GDM1 (cell line): ENCODE results near the gene FAM156A.
"Not testable (repeated sequence)": the region's sequence is repeated elsewhere in the genome, so short reads cannot be mapped to it uniquely, and the experiment has no call there.

Source experiments
- DNase-seq: peaks from one replicate; lab custom pipeline; 2025; lab: John Stamatoyannopoulos, UW

FAM156A gene, protein sequence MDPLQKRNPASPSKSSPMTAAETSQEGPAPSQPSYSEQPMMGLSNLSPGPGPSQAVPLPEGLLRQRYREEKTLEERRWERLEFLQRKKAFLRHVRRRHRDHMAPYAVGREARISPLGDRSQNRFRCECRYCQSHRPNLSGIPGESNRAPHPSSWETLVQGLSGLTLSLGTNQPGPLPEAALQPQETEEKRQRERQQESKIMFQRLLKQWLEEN

DNA sequence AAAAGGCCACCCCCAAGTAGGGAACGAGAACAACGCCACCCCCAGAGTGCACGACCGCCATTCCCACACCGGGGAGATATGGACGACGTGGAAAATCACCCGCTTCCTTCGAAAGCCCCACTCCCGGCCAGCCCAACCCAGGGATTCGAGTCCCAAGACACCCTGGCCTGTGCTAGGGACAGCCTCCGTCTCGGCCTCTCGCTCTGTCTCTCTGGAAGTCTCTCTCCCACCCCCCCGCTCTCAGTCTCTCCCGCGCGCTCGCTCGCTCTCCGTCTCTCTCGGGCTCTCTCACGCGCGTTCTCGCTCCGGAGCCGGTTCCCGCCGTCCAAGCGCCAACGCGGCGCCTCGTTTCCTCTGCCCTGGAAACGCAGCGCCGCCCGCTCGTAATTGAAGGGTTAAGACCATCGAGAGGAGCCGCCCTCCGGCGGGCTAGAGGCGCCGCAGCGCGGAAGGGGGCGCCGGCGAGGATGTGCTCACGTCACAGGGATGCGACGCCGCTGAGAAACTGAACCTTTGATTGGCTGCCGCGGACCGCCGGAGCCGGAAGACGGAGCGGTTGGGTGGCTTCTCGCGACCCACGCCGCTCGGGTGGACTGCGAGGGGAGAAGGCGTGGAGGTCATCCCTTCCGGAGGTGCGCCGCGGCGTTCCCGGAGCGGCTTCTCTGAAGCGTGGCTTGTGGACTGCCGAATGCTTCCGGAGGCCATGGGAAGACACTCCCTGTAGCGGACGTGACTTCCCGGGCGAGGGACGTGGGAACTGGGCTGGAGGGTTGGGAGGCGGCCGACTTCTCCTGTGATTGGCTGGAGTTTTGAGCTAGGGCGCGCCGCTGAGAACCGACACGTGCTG, at the start of gene FAM156A:
Gene FAM156A (minus strand): TSS at position 406 of the 847 bp plus-strand sequence. CDS start 9,930 bp downstream, outside the sequence.
- DNase-seq: not testable (repeated sequence)

DNA sequence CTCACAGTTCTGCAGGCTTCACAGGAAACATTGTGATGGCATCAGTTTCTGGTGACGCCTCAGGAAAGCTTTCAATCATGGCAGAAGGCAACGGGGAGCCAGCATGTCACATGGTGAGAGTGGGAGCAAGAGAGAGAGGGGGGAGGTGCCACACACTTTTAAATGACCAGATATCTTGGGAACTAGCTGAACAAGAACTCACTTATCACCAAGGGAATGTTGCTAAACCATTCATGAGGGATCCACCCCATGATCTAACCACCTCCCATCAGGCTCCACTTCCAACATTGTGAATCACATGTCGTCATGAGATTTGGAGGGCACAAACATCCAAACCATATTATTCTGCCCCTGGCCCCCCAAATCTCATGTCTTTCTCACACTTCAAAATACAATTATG, 47.0 kb upstream of the FAM156A start:
- DNase-seq: no peak

DNA sequence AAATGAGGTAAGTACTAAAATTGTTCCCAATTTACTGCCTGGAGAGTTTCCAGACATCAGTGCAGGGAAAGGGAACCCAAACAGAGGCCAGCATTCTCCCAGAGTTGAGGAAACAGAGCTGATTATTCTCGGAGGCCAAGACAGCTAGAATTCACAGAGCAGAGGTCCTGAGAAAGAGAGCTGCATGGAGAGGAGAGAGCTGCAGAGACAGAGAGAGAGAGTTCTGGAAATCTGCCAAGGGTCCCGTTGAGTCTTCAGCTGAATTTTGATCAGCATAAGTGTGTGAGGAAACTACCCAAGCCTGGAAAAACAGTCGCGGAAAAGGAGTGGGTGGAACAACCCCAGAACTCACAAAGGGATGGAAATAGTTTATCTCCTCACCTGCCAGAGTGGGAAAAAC, 46.5 kb upstream of the FAM156A start:
- DNase-seq: no peak

DNA sequence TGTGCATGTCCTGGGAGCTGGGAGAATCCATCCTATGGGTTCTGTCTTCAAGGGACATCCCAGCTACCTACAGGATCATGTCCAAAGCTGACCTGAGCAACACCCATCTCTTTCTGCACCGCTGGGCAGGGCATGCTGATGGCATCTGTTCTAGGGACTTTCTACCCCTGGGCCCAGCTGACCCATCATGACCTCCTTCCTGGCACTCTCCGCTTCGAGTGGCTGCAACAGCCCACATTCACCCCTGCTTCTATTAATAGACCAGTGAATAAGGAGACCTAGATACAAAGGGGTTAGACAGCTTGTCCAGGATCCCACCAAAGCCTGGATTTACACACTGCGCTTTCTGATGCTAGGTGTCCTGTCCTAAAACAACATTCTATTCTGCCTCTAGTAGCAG, 45.7 kb upstream of the FAM156A start:
- DNase-seq: no peak

DNA sequence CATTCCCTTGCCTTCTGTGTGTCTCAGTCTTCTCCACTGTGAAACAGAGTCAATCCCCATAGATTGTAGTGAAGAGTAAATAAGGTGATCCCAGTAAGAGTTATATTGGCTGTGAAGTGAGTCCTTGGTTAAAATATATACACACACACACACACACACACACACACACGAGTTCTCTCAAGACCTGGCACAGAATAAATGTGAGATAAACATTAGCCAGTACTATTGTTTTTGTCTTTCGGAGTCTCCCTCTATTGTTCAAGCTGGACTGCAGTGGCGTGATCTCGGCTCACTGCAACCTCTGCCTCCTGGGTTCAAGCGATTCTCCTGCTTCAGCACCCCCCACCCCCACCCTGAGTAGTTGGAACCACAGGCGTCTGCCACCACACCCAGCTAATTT, 44.8 kb upstream of the FAM156A start:
- no peak for DNase-seq

DNA sequence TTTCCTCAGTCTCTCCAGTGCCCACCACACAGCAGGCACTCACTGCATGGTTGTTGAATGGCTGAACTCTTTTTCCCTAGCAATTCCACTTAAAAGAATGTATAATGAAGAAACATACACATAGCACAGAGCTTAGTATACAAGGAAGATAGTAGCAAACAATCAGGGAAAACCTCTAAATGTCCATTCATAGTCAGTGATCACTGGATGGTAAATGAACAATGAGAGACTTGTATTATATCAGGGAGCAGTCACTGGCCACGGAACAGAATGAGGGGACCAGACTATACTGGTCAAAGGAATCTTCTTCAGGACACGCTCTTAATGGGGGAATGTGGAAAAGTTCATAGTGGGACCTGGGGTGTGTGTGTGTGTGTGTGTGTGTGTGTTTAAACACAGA, 43.6 kb upstream of the FAM156A start:
- no peak for DNase-seq

DNA sequence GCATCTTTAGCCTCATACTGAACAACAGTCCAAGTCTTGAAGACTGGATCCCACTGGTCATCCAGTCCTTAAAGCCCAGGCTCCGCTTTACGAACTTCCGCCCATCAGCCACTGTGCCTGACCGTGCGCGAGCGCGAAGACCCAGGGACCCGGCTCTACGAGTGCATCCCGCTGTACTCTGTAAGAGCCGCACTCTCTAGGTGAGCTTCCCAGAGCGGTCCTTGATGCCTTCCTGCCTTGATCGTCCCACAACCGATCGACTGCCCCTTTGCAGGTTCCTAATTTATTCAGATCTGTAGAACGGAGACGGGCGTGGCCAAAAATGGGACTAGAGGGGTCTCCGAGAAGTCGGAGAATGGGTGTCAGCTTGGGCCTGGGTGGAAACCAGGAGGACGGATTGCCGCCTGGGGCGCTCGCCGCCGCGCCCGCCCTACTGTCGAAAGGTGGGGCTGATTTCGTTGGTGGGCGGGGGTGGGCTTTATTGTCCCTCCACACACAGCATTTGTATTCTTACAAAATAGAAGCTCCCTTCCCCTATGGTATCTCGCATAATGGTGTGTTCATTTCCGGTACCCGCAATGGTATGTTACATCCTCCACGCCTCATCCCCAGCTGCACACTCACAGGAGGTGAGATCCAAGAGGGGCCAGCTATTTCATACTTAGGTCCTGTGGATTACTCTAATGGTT, 42.3 kb upstream of the FAM156A start:
- DNase-seq: no peak

DNA sequence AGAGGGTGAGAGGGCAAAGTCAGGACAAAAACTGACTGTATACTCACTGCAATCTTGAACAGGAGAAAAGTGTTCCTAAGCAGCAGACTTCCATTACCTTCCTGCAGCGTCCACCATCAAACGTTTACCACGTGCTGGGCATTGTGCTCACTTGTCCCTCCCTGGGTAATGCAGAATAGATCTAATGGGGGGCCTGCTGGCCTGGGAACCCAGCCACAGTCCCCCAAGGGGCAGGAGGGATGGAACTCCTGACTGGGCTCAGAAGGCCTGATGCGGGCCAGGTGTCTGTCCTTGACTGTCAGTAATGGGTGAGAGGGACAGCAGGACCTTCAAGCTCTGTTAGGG, 37.6 kb upstream of the FAM156A start:
- no peak for DNase-seq

DNA sequence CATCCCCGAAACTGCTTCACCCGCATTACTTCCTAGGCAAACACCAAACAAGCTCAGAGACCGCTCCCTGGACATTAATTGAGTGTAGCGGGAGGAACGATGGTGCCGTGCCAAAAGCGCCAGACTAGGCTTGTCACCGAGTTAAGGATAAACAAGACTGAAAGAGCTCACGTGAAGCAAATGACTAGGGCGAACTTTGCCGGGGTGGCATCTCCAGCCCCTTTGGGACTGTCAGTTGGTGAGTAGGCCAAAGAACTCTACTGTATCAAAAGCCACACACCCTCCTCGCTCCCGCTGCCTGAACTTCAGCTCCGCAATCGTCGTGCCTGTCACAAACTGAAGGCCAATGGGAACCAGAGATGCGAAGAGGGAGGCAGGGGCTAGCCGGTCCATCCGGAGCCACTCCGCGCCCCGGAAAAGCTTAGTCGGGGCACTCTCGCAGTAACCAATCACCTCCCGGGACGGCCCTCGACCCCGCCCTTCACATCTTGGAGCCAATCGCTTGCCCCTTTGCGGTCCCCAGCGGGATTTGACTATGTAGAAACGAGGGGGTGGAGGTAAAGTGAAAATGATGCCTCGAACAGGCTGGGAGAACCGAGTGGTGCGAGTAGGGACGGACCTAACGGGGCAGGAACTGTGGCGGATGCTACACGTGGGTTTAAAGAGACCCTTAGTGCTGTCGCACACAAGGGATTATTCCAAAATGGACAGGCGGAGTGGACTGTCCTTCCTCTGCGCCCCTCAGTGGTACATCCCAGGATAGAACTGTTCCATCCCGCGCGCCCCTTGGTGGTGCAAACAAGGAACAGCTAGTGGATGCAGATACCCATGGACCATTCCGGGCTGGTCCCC, 37.0 kb upstream of the FAM156A start:
- DNase-seq: peak; percentile 88

DNA sequence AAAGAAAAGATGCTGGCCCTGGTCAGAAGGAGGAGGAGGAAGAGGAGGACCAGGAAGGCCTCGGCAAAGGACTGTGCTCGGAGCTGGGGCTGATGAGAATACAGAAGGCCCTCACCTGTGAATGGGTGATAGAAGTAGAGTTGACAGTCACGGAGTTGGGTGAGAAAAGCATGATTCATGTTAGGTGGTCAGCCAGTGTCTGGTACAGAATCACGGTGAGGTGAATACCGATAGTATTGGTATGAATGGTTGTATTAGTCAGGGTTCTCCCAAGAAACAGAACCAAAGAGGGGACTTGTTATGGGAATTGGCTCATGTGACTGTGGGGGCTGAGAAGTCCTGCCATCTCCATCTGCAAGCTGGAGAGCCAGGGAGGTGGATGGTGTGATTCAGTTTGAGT, 32.5 kb upstream of the FAM156A start:
- no peak for DNase-seq

DNA sequence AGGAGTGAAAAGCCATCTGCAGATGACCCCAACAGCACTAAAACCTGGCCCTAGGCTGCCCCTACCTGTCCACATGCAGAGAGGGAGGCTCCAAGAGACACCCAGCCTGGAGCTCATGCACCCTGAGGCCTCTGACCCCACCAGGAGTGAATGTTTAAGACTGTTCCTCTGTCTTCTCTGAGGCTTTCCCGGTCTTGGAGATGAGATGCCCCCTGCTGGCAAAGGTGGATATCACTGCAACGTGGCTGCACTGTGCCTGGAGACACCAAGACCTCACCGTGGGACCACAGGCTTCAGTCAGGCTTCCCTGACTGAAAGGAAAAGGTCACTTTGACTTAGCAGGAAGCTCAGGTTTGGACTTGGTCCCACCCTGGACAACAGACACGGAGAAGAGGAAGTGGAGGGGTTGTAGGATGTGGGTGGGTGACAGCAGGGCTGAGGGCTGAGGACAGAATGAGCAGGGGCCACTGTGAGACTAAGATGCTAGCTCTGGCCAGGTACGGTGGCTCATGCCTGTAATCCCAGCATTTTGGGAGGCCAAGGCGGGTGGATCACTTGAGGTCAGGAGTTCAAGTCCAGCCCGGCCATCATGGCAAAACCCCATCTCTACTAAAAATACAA, 31.8 kb upstream of the FAM156A start:
- peak; percentile 28 for DNase-seq

DNA sequence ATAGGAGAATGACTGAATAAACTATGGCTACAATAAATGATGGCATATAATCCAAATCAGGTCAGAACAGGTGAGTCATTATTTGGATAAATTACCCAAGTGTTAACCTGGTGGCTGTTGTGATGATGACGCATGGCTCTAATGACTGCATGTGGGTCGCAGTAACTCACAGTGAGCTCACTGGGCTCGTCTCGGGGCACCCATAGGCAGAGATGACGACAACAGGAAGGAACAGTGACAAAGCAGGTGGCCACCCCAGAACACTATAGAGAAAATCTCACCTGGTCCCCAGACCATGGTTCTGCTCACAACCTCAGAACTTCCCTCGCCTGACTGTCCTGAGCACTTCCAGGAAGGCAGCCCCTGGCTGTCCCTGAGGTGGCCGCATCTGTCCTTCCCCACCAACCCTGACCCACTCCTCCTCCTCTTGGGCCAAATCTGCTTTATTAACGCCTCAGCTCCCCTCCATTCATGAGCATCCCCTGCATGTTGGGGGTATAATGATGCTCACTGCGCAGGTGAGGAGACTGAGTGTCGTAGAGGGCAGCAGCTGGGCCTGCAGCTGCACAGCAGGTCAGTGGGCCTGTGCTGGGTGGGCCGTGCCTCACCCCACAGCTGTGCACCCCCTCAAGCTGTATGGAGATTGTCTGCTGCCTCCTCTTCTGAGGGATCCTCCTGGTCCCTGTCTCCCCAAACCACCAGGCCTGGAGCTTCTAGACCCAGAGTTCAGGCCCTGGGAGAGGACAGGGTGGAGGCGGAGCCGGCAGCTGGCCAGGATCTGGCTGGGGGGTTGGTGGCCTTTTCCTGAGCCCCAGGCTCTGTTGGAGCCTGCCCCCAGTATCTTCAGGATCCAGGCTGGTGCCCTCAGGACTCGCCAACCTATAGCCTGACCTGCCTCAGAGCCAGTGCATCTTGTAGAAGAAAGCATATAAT, 30.9 kb upstream of the FAM156A start:
- DNase-seq: no peak

DNA sequence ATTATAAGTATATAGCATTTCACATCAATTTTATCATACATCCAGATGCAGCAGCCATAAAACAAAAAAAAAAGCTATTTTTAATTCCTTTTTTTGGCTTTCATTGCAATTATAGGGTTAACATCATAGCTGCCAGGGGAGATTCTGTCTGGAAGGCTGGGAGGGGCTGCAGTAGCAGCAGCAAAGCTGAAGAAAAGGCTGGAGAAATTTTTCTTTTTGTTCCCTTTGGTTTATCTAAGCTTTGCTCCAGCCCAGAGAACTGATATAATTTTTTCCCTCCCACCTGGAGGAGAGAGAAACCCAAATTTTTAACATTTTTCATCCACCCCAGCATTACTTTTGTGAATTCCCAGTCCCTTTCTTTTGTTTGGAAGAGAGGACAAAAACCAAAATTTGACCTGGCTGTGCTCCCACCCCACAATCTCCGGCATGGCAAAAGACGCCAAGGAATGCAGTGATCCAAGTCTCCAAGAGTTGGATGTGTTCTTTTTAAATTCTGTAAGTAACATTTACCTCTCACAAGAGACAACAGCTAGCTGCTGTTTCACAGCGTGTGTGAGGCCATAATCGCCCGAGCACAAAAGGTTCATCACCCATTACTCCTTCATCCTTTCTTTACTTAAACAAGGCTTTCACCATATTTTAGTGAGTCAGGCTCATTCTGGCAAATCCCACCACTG, 25.1 kb upstream of the FAM156A start:
- no peak for DNase-seq

DNA sequence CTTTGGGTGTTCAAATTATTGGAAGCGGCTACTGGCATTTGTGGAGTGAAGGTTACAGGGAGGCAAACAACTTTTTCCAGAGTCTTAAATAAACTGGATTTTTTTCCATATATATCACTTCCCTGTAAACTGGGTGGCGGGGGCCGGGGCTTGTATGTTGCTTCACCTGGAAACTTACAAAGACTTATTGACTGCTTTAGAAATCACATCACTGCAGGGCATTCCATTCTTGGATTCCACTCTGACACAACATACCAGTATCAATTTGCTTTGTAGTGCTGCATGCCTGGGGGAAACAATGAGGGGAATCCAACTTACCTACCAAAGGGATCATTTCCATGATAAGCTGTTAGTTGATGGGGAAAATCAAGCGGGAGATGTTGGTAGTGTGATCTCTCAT, 21.7 kb upstream of the FAM156A start:
- DNase-seq: no peak

DNA sequence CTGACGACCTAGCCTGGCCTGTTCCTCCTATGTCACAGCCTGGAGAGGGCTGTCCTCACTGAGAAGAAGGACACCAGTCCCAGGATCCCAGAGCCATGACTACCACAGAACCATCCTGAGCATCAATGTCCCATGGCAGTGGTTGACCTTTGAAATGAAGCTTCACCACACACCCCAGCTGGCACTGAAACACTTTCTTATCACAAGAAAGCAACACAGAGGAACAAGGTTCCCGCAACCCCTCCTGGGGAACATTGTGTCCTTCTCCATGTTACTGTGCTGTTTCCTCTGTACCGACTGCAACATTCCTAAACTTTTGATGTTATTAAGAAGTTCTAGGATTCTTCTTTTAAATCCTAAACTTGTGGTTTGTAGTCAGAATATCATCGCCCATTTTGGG, 21.2 kb upstream of the FAM156A start:
- no peak for DNase-seq

DNA sequence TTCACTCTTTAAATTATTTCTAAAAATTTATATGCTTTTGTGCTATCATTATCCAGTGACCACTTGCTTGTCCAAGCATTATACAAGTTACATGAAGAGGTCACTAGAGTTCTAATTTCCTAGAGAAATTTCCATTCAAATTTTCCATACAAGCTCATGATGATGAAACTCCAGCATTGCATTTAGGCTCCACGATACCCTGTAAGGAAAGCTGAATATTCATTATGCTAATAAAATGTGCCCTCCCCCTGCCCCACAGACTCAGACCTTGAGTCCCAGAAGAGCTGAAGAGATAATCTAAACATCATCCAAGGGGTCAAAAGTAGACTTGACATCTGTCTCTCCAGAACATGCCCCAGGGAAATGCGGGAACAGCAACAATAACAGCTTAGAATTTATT, 19.6 kb upstream of the FAM156A start:
- DNase-seq: no peak

DNA sequence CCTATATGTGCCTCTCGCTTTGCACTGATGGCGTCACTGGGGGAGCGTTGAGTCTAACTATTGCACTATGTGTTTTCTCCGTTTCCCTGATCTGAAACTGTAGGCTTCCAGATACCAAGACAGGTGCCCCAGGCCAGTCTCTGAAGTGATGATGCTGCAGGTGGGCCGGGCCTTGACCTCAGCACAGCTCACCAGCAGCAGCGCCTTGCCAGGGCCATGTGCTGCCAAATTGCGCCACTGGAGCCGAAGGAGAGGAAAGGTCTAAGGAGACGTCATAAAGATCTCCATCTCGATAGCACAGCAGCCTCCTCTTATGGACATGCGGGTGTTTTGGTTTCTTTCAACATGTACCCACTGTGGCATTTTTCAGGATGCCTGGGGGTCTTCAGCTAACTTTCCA, 17.3 kb upstream of the FAM156A start:
- DNase-seq: not testable (repeated sequence)

DNA sequence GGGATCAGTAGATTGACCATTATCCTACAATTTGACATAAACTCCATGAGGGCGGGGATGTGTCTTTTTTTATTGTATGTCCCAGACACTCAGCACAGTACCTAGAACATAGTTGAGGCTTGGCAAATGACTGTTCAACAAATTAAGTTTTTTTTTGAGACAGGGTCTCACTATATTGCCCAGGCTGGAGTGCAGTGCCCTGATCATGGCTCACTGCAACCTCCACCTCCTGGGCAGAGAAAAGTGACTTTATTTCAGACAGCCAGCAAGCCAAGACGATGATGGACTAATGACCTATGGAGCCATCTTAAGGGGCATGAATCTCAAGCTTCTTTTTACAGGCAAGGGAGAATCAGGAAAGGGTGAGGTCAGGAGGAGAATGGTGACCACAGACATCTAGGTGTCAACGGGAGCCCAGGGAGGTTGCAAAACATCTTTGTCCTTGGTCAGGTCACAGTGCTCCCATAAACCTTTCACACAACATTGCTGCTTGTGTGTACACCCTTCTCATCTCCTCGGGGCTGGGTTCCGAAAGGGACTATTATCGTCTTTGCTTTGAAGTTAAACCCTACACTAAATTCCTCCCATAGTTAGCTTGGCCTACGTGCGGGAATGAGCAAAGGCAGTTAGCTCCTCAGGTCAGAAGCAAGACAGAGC, 16.1 kb upstream of the FAM156A start:
- DNase-seq: not testable (repeated sequence)

DNA sequence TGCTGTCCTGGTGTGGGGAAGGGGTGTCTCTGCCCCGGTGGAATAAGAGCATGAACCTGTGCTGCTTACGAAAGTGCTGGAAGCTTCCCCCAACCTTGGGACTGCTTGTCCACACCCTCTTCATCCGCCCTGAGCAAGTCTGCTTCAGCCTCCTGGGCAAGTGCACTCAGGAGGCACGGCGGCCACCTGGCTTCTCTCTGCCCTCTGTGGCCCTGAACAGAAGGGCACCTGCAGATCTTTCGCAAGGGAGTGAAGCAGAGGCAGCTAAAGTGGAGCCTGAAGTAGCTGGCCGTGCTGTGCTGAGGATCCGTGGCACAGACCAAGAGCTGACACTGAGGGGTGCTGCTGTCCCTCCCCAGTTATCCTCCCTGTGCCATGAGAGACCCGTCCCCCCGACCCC, 9.6 kb upstream of the FAM156A start:
- not testable (repeated sequence) for DNase-seq
